Pons (tissue), 1 donor: ENCODE measurements around the gene COL4A1.

Experiments
- DNase-seq: peaks from one replicate; pipeline ENCODE4 v3.0.0-alpha.2; 2016; ENCODE audit warnings: low spot score

COL4A1 gene

GRCh38 chr13:110221406-110222117 lies 85.4 kb downstream of the COL4A1 start:
- DNase-seq, result no peak

GRCh38 chr13:110220471-110220870 lies 86.5 kb downstream of the COL4A1 start:
- DNase-seq, result no peak

- DNase-seq, result no peak
Measured at GRCh38 chr13:110218581-110219201, 88.3 kb downstream of the COL4A1 start.

- no peak for DNase-seq
Measured at GRCh38 chr13:110217811-110218210, 89.1 kb downstream of the COL4A1 start.

- DNase-seq, result no peak
Measured at GRCh38 chr13:110217085-110217484, 89.9 kb downstream of the COL4A1 start.

GRCh38 chr13:110216398-110217041 lies 90.4 kb downstream of the COL4A1 start:
- DNase-seq, result no peak

GRCh38 chr13:110216006-110216397 lies 91.0 kb downstream of the COL4A1 start:
- no peak for DNase-seq

- DNase-seq, result no peak
Measured at GRCh38 chr13:110215606-110216005, 91.4 kb downstream of the COL4A1 start.

GRCh38 chr13:110214637-110215036 lies 92.3 kb downstream of the COL4A1 start:
- no peak for DNase-seq

GRCh38 chr13:110213461-110214074 lies 93.4 kb downstream of the COL4A1 start:
- no peak for DNase-seq

- no peak for DNase-seq
Measured at GRCh38 chr13:110212529-110212928, 94.4 kb downstream of the COL4A1 start.

- DNase-seq, result no peak
Measured at GRCh38 chr13:110211735-110212134, 95.2 kb downstream of the COL4A1 start.

- DNase-seq, result no peak
Measured at GRCh38 chr13:110211046-110211445, 95.9 kb downstream of the COL4A1 start.

- no peak for DNase-seq
Measured at GRCh38 chr13:110210604-110210985, 96.4 kb downstream of the COL4A1 start.

- DNase-seq, result no peak
Measured at GRCh38 chr13:110209950-110210603, 96.9 kb downstream of the COL4A1 start.

GRCh38 chr13:110208116-110208515 lies 98.8 kb downstream of the COL4A1 start:
- no peak for DNase-seq

GRCh38 chr13:110206996-110207395 lies 100.0 kb downstream of the COL4A1 start:
- no peak for DNase-seq

GRCh38 chr13:110206185-110206584 lies 100.8 kb downstream of the COL4A1 start:
- DNase-seq, result no peak

- DNase-seq, result no peak
Measured at GRCh38 chr13:110201114-110201513, 105.8 kb downstream of the COL4A1 start.

- DNase-seq, result no peak
Measured at GRCh38 chr13:110200276-110200870, 106.6 kb downstream of the COL4A1 start.

GRCh38 chr13:110199046-110199831 lies 107.7 kb downstream of the COL4A1 start:
- DNase-seq, result no peak
